DND-41 (cell line): ENCODE data around the gene THG1L.

Experiments
- ATAC-seq: fragments of 200-7000 bp; cut with Tn5 transposase; 3 replicates; pipeline ENCODE4 v1.9.1; 2021; ENCODE audit warnings: low read depth; ENCODE audit not compliant: insufficient read depth
- DNase-seq: peaks from one replicate; pipeline ENCODE4 v3.0.0-alpha.2; 2020
- H2AFZ ChIP-seq: 2 replicates; pipeline ENCODE4 v1.6.0; 2012; ENCODE audit warnings: low read depth, low read length
- H3K27ac ChIP-seq: 2 replicates; pipeline ENCODE4 v1.5.1; 2012; ENCODE audit warnings: low read length, inconsistent platforms
- H3K27me3 ChIP-seq: fragments of 200-600 bp; sonication (generic); 2 replicates; pipeline ENCODE4 v1.6.0; 2012; ENCODE audit warnings: low read length, mild to moderate bottlenecking, inconsistent platforms; ENCODE audit not compliant: insufficient read depth, poor library complexity
- H3K36me3 ChIP-seq: 2 replicates; pipeline ENCODE4 v1.5.1; 2012; ENCODE audit warnings: low read length, inconsistent platforms; ENCODE audit not compliant: insufficient read depth
- H3K4me1 ChIP-seq: 2 replicates; pipeline ENCODE4 v1.5.1; 2012; ENCODE audit warnings: mild to moderate bottlenecking, low read length; ENCODE audit not compliant: insufficient read depth
- H3K4me2 ChIP-seq: 2 replicates; pipeline ENCODE4 v1.6.0; 2012; ENCODE audit warnings: mild to moderate bottlenecking, moderate library complexity, low read length, inconsistent platforms; ENCODE audit not compliant: insufficient read depth
- H3K4me3 ChIP-seq, 2 experiments: fragments of 200-600 bp in 1 of 2; shearing (Covaris generic) in 1 of 2; 2 replicates each; pipeline ENCODE4 v1.5.1; 2012 to 2016; ENCODE audit warnings: inconsistent platforms in 2 of 2, low read length in 2 of 2, mild to moderate bottlenecking in 2 of 2, low read depth in 1 of 2, moderate library complexity in 1 of 2
- H3K79me2 ChIP-seq: 2 replicates; pipeline ENCODE4 v1.6.0; 2012; ENCODE audit warnings: low read length, inconsistent platforms; ENCODE audit not compliant: insufficient read depth
- H3K9ac ChIP-seq: 2 replicates; pipeline ENCODE4 v1.6.0; 2012; ENCODE audit warnings: low read depth, mild to moderate bottlenecking, inconsistent platforms, low read length, moderate library complexity
- H3K9me3 ChIP-seq: 2 replicates; pipeline ENCODE4 v1.5.1; 2012; ENCODE audit warnings: low read length, moderate library complexity, mild to moderate bottlenecking, inconsistent platforms; ENCODE audit not compliant: insufficient read depth, severe bottlenecking
- H4K20me1 ChIP-seq: 2 replicates; pipeline ENCODE4 v1.6.0; 2012; ENCODE audit warnings: low read length; ENCODE audit not compliant: insufficient read depth
- EZH2 ChIP-seq: IDR thresholded peaks from 3 replicates; pipeline ENCODE4 v1.6.1; 2012; ENCODE audit warnings: borderline replicate concordance, low read depth, mild to moderate bottlenecking, moderate library complexity, low read length, inconsistent platforms; ENCODE audit not compliant: severe bottlenecking
- TF ChIP-seq, protein P1 (sequence below): IDR thresholded peaks from 2 replicates; pipeline ENCODE4 v1.5.1; 2012; ENCODE audit warnings: borderline replicate concordance, low read length, moderate library complexity, mild to moderate bottlenecking; ENCODE audit not compliant: poor library complexity, severe bottlenecking; ENCODE audit errors: extremely low read depth

Gene THG1L

DNA sequence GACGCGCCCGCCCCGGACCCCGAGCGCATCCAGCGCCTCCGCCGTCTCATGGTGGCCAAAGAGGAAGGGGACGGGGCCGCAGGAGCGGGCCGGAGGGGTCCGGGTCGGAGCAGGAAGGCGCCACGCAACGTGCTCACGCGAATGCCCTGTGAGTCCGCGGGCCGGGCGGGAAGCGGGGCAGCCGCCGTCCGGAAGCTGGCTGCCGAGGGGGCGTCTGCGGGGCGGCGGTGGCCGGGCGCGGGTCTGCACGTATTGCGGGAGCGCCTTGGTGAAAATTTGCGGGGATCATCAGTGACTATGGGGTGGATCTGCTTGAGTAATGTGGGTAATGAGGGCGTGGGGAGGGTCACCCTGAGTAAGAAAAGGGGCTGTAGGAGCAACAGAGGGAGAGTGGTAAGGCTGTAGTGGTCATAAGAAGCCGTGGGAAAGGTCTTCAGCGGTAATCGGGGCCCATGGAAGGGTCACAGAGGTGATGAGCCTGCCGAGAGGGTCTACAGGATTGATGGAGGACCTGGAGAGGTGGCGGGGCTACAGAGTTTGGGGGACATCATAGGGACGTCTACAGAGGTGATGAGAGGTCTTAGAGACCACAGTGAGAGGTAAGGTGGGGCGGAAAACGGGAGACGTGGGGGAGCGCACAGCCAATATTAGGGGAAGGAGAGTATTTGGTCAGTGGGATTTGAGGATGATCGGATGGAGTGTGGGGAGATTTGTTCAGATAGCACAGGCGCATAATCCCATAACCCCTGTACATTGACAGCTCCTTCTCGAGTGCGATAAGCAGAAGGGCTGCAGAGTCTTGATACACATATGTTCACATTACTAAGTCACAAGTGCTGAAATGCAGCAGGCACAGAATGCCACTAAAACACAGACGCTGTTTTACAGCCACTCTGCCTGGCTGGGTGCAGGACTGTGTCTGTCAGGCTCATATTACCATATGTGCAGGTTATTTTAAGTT is 13.1 kb downstream of the THG1L start:
- Histone ChIP-seq H3K79me2 (peaks cover 20% of the 10 kb centered on the region), H3K9ac (peak overlapping the region; percentile 73), H2AFZ (peak overlapping the region; percentile 100), H3K36me3 (peaks cover 5% of the 10 kb centered on the region; the same call in 1 of the 2 replicates), H4K20me1 (no peaks in the 10 kb centered on the region), H3K27me3 (no peaks in the 10 kb centered on the region), H3K4me2 (peak overlapping the region; percentile 100), H3K4me3 (peak overlapping the region; percentile 44 to 69; a peak in 3 of 4 replicates), H3K9me3 (no peaks in the 10 kb centered on the region), H3K4me1 (peaks cover 21% of the 10 kb centered on the region), H3K27ac (peak overlapping the region; percentile 74)
- DNase-seq: peak; percentile 32
- peak; percentile 19 for ATAC-seq
- TF ChIP-seq, protein P1, sequence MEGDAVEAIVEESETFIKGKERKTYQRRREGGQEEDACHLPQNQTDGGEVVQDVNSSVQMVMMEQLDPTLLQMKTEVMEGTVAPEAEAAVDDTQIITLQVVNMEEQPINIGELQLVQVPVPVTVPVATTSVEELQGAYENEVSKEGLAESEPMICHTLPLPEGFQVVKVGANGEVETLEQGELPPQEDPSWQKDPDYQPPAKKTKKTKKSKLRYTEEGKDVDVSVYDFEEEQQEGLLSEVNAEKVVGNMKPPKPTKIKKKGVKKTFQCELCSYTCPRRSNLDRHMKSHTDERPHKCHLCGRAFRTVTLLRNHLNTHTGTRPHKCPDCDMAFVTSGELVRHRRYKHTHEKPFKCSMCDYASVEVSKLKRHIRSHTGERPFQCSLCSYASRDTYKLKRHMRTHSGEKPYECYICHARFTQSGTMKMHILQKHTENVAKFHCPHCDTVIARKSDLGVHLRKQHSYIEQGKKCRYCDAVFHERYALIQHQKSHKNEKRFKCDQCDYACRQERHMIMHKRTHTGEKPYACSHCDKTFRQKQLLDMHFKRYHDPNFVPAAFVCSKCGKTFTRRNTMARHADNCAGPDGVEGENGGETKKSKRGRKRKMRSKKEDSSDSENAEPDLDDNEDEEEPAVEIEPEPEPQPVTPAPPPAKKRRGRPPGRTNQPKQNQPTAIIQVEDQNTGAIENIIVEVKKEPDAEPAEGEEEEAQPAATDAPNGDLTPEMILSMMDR: no peak
- no peak for TF ChIP-seq EZH2

DNA sequence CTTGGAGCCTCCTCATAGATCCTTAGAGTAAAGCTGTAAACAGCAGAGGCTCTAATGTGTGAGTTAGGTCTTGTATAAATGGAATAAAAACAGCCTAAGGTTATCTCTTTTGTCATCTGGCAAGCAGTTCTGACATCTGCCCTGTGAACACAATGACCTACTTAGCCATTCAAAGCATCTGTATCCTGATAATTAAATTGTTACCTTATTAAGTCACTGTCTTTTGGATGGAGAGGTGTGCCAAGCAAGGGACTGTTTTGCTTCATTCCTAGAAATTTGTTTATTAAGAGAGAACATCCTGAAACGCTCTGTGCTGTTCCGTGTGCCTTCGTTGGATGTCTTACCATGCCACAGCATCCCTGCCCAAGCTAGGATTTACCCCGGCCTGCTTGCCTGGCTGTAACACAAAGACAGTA is 13.8 kb downstream of the THG1L start:
- H3K27ac ChIP-seq: no peak overlapping the region
- peaks cover 24% of the 10 kb centered on the region for H3K79me2 ChIP-seq

DNA sequence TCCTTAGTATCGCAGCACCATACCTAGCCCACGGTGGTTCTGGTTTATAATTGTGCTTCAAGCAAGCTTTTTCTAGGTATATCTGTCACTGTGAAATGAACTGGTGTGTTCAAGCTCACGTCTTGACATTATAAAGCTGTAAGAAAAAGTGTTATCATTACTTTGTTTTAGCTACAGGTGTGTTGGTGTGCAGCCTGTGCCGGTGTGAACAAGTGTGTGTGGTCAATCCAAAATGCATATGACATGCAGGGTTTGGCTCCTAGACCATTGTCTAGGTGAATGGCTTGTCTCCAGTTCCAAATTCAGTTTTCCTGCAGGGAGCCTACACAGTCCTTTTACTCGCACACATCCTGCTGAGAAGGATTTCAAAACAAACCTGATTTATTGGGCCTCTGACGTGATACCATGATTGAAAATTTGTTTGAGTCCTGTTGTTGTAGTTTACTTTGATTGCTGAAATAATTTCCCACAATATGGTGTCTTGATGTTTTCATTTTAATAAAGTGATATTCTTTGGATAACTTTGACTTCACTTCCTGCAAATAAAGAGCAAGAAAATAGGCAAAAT is 16.0 kb downstream of the THG1L start:
- H2AFZ ChIP-seq: no peak overlapping the region
- no peaks in the 10 kb centered on the region for H4K20me1 ChIP-seq
- peaks cover 21% of the 10 kb centered on the region for H3K4me1 ChIP-seq
- H3K4me2 ChIP-seq: no peak overlapping the region
- H3K79me2 ChIP-seq: peaks cover 24% of the 10 kb centered on the region
- H3K27ac ChIP-seq: no peak overlapping the region
- ATAC-seq (no peak), DNase-seq (no peak)
- TF ChIP-seq EZH2: no peak
- TF ChIP-seq, protein P1: no peak
- H3K4me3 ChIP-seq: no peak overlapping the region
- peaks cover 8% of the 10 kb centered on the region for H3K36me3 ChIP-seq
- H3K27me3 ChIP-seq: no peaks in the 10 kb centered on the region
- no peak overlapping the region for H3K9ac ChIP-seq
- H3K9me3 ChIP-seq: no peaks in the 10 kb centered on the region

More for the DNA sequence above, 13.8 kb downstream of the THG1L start:
- no peak overlapping the region for H2AFZ ChIP-seq
- DNase-seq (no peak), ATAC-seq (no peak)
- peak overlapping the region; percentile 100 for H3K4me2 ChIP-seq
- H3K36me3 ChIP-seq: peaks cover 3% of the 10 kb centered on the region; the same call in 1 of the 2 replicates
- H3K27me3 ChIP-seq: no peaks in the 10 kb centered on the region
- H3K9me3 ChIP-seq: no peaks in the 10 kb centered on the region
- no peaks in the 10 kb centered on the region for H4K20me1 ChIP-seq
- H3K9ac ChIP-seq: peak overlapping the region; percentile 73
- H3K4me3 ChIP-seq: peak overlapping the region in 1 of 2 experiments; percentile 69; a peak in 2 of 4 replicates
- H3K4me1 ChIP-seq: peaks cover 21% of the 10 kb centered on the region
- TF ChIP-seq, protein P1: no peak
- no peak for TF ChIP-seq EZH2
